Measurements from ENCODE around the gene BID. TPM values are rescaled to one million over a fixed set of nuclear protein-coding genes. Genes with fewer than 3 reads are reported as not detected.

The BID gene
- total RNA-seq, 1 experiment from 2014 or later = 58.2 TPM

GRCh38 chr22:17738386-17739128, 35.7 kb downstream of the BID start (continued):
- no peak for TF ChIP-seq REST (IDR thresholded peaks at IDR 0.05; ENCODE audit: low read depth)
- no peak for TF ChIP-seq RAD21 (IDR thresholded peaks at IDR 0.05; ENCODE audit: low read depth)
- no peak for TF ChIP-seq MAX (IDR thresholded peaks at IDR 0.05)
- TF ChIP-seq EZH2phosphoT487 (IDR thresholded peaks at IDR 0.05; ENCODE audit: borderline replicate concordance) = no peak
- no peak for TF ChIP-seq EZH2 (IDR thresholded peaks at IDR 0.05)
- TF ChIP-seq SP1 (IDR thresholded peaks at IDR 0.05; ENCODE audit: low read depth) = no peak
- TF ChIP-seq POLR2AphosphoS5 (IDR thresholded peaks at IDR 0.05; ENCODE audit: low read depth, low read length) = no peak
- TF ChIP-seq SRF (IDR thresholded peaks at IDR 0.05; ENCODE audit: low read depth) = no peak
- TF ChIP-seq EGR1 (IDR thresholded peaks at IDR 0.05; ENCODE audit: low read depth) = no peak
- no peak for TF ChIP-seq ATF3 (IDR thresholded peaks at IDR 0.05)
- no peak for TF ChIP-seq CEBPB (IDR thresholded peaks at IDR 0.05; ENCODE audit: low read depth)
- no peak for TF ChIP-seq CBX3 (IDR thresholded peaks at IDR 0.05; ENCODE audit: low read depth)
